HEK293 (cell line): Measurements from ENCODE around the gene MDP1.

Source experiments
- CTCF ChIA-PET: fragments of 350-600 bp; formaldehyde crosslinking; extraction: SDS; loops from one replicate; lab custom pipeline; 2021; ENCODE audit warnings: antibody characterized with exemption; lab: Yijun Ruan, JAX
- POLR2A ChIA-PET: fragments of 300-600 bp; formaldehyde crosslinking; extraction: SDS; loops from one replicate; lab custom pipeline; 2020; ENCODE audit warnings: antibody characterized with exemption, inconsistent platforms; lab: Yijun Ruan, JAX
- H3K27ac ChIP-seq: fragments of 200-500 bp; sonication (Bioruptor generic); 2 replicates; pipeline ENCODE4 v1.5.1; 2014; ENCODE audit warnings: low read depth, low read length, control low read depth, inconsistent platforms; ENCODE audit errors: extremely low read depth
- H3K36me3 ChIP-seq, 2 experiments: fragments of 200-500 bp in 1 of 2; sonication (Bioruptor generic) in 1 of 2; 1 replicate in 1 of 2; 2 replicates in 1 of 2; pipeline ENCODE4 v1.5.1; 2014 to 2017; ENCODE audit warnings: inconsistent platforms in 2 of 2, low read length in 2 of 2; ENCODE audit not compliant: control insufficient read depth in 2 of 2, insufficient read depth in 1 of 2
- H3K4me1 ChIP-seq: fragments of 200-500 bp; sonication (Bioruptor generic); 2 replicates; pipeline ENCODE4 v1.5.1; 2014; ENCODE audit warnings: mild to moderate bottlenecking, low read length, inconsistent platforms; ENCODE audit not compliant: control insufficient read depth, insufficient read depth
- H3K4me3 ChIP-seq: 2 replicates; pipeline ENCODE4 v1.5.1; 2011; ENCODE audit warnings: low read depth, mild to moderate bottlenecking, control low read depth, low read length, moderate library complexity
- H3K9me3 ChIP-seq: fragments of 200-500 bp; sonication (Bioruptor generic); 2 replicates; pipeline ENCODE4 v1.5.1; 2014; ENCODE audit warnings: low read depth, low read length, inconsistent platforms; ENCODE audit not compliant: control insufficient read depth, insufficient read depth
- EGR2 ChIP-seq: fragments of 450-650 bp; formaldehyde crosslinking; IDR thresholded peaks from 2 replicates; pipeline ENCODE4 v1.5.1; 2016; ENCODE audit warnings: low read depth, missing biosample characterization, missing genetic modification characterization
- FEZF1 ChIP-seq: fragments of 450-650 bp; formaldehyde crosslinking; IDR thresholded peaks from 2 replicates; pipeline ENCODE4 v1.5.1; 2016; ENCODE audit warnings: missing biosample characterization, missing genetic modification characterization
- KLF8 ChIP-seq: fragments of 450-650 bp; formaldehyde crosslinking; IDR thresholded peaks from 2 replicates; pipeline ENCODE4 v1.5.1; 2016; ENCODE audit warnings: missing biosample characterization, missing genetic modification characterization
- TRIM28 ChIP-seq: IDR thresholded peaks from 2 replicates; pipeline ENCODE4 v1.6.1; 2011; ENCODE audit warnings: low read length, control low read depth, borderline replicate concordance
- YY1 ChIP-seq: fragments of 450-650 bp; formaldehyde crosslinking; IDR thresholded peaks from 2 replicates; pipeline ENCODE4 v1.5.1; 2018; ENCODE audit warnings: missing biosample characterization, missing genetic modification characterization
- ZNF112 ChIP-seq: fragments of 450-650 bp; formaldehyde crosslinking; IDR thresholded peaks from 2 replicates; pipeline ENCODE4 v1.5.0; 2017; ENCODE audit warnings: missing biosample characterization, missing genetic modification characterization
- ZNF133 ChIP-seq: fragments of 450-650 bp; formaldehyde crosslinking; IDR thresholded peaks from 2 replicates; pipeline ENCODE4 v1.5.1; 2016; ENCODE audit warnings: missing biosample characterization, missing genetic modification characterization
- ZNF169 ChIP-seq: fragments of 450-650 bp; formaldehyde crosslinking; IDR thresholded peaks from 2 replicates; pipeline ENCODE4 v1.5.1; 2016; ENCODE audit warnings: missing biosample characterization, missing genetic modification characterization
- ZNF24 ChIP-seq: fragments of 450-650 bp; formaldehyde crosslinking; IDR thresholded peaks from 2 replicates; pipeline ENCODE4 v1.5.1; 2016; ENCODE audit warnings: missing biosample characterization, missing genetic modification characterization
- ZNF324 ChIP-seq: fragments of 450-650 bp; formaldehyde crosslinking; IDR thresholded peaks from 2 replicates; pipeline ENCODE4 v1.5.1; 2016; ENCODE audit warnings: missing biosample characterization, missing genetic modification characterization
- ZNF473 ChIP-seq: fragments of 450-650 bp; formaldehyde crosslinking; IDR thresholded peaks from 2 replicates; pipeline ENCODE4 v1.5.1; 2017; ENCODE audit warnings: missing biosample characterization, missing genetic modification characterization
- ZNF610 ChIP-seq: fragments of 450-650 bp; formaldehyde crosslinking; IDR thresholded peaks from 2 replicates; pipeline ENCODE4 v1.5.1; 2016; ENCODE audit warnings: missing biosample characterization, missing genetic modification characterization, borderline replicate concordance
- ZNF624 ChIP-seq: fragments of 450-650 bp; formaldehyde crosslinking; IDR thresholded peaks from 2 replicates; pipeline ENCODE4 v1.5.1; 2017; ENCODE audit warnings: missing biosample characterization, missing genetic modification characterization
- TF ChIP-seq, protein P1 (sequence below): fragments of 450-650 bp; formaldehyde crosslinking; IDR thresholded peaks from 2 replicates; pipeline ENCODE4 v1.5.1; 2016; ENCODE audit warnings: missing biosample characterization, missing genetic modification characterization
- TF ChIP-seq, protein P2 (sequence below): fragments of 450-650 bp; formaldehyde crosslinking; IDR thresholded peaks from 2 replicates; pipeline ENCODE4 v1.5.1; 2017; ENCODE audit warnings: missing biosample characterization, missing genetic modification characterization
- TF ChIP-seq, protein P3 (sequence below): fragments of 450-650 bp; formaldehyde crosslinking; IDR thresholded peaks from 2 replicates; pipeline ENCODE4 v1.5.1; 2016; ENCODE audit warnings: missing biosample characterization, missing genetic modification characterization, low read depth

Gene MDP1

GRCh38 chr14:24167469-24168114 lies 48.3 kb downstream of the MDP1 start:
- Histone ChIP-seq H3K4me3 (no peak overlapping the region), H3K9me3 (no peaks in the 10 kb centered on the region), H3K36me3 (peaks cover 0 to 46% of the 10 kb centered on the region in 2 experiments)
- TF ChIP-seq ZNF624 (tag by site-specific recombination) = no peak
- no peak for TF ChIP-seq ZNF112 (tag by site-specific recombination)
- TF ChIP-seq ZNF610 (tag by site-specific recombination) = no peak
- no peak for TF ChIP-seq ZNF324
- TF ChIP-seq ZNF24 (tag by site-specific recombination) = peak; percentile 35; the same call in 1 of the 2 replicates
- TF ChIP-seq, protein P1, sequence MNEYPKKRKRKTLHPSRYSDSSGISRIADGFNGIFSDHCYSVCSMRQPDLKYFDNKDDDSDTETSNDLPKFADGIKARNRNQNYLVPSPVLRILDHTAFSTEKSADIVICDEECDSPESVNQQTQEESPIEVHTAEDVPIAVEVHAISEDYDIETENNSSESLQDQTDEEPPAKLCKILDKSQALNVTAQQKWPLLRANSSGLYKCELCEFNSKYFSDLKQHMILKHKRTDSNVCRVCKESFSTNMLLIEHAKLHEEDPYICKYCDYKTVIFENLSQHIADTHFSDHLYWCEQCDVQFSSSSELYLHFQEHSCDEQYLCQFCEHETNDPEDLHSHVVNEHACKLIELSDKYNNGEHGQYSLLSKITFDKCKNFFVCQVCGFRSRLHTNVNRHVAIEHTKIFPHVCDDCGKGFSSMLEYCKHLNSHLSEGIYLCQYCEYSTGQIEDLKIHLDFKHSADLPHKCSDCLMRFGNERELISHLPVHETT (tag by site-specific recombination) = no peak
- TF ChIP-seq YY1 = no peak
- TF ChIP-seq, all 188 proteins: peak for 1
- Histone ChIP-seq H3K27ac (no peak overlapping the region), H3K4me1 (no peaks in the 10 kb centered on the region)
- ChIA-PET CTCF (interaction anchor here (0.6 kb wide), 1 partner anchor 86 kb away, joined by 3 read pairs; no protein-coding TSS in a partner anchor), POLR2A (no interaction called here)

- Histone ChIP-seq H3K4me3 (no peak overlapping the region), H3K9me3 (no peaks in the 10 kb centered on the region), H3K27ac (no peak overlapping the region), H3K4me1 (peaks cover 5% of the 10 kb centered on the region), H3K36me3 (peaks cover 3 to 50% of the 10 kb centered on the region in 2 experiments)
- ChIA-PET CTCF (no interaction called here), POLR2A (interaction anchor here (1.6 kb wide), 1 partner anchor 30 kb away, joined by 4 read pairs; the partner anchor contains the start of gene PSME1)
- TF ChIP-seq, protein P2, sequence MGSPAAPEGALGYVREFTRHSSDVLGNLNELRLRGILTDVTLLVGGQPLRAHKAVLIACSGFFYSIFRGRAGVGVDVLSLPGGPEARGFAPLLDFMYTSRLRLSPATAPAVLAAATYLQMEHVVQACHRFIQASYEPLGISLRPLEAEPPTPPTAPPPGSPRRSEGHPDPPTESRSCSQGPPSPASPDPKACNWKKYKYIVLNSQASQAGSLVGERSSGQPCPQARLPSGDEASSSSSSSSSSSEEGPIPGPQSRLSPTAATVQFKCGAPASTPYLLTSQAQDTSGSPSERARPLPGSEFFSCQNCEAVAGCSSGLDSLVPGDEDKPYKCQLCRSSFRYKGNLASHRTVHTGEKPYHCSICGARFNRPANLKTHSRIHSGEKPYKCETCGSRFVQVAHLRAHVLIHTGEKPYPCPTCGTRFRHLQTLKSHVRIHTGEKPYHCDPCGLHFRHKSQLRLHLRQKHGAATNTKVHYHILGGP (tag by site-specific recombination) = no peak
- no peak for TF ChIP-seq FEZF1 (tag by site-specific recombination)
- TF ChIP-seq, protein P3, sequence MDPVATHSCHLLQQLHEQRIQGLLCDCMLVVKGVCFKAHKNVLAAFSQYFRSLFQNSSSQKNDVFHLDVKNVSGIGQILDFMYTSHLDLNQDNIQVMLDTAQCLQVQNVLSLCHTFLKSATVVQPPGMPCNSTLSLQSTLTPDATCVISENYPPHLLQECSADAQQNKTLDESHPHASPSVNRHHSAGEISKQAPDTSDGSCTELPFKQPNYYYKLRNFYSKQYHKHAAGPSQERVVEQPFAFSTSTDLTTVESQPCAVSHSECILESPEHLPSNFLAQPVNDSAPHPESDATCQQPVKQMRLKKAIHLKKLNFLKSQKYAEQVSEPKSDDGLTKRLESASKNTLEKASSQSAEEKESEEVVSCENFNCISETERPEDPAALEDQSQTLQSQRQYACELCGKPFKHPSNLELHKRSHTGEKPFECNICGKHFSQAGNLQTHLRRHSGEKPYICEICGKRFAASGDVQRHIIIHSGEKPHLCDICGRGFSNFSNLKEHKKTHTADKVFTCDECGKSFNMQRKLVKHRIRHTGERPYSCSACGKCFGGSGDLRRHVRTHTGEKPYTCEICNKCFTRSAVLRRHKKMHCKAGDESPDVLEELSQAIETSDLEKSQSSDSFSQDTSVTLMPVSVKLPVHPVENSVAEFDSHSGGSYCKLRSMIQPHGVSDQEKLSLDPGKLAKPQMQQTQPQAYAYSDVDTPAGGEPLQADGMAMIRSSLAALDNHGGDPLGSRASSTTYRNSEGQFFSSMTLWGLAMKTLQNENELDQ (tag by site-specific recombination) = no peak
- no peak for TF ChIP-seq ZNF133 (tag by site-specific recombination)
- no peak for TF ChIP-seq ZNF473 (tag by site-specific recombination)
- no peak for TF ChIP-seq KLF8
- no peak for TF ChIP-seq EGR2
- no peak for TF ChIP-seq TRIM28
Measured at GRCh38 chr14:24165785-24166184, 50.1 kb downstream of the MDP1 start.

GRCh38 chr14:24164518-24164991 lies 51.3 kb downstream of the MDP1 start:
- peaks cover 3 to 62% of the 10 kb centered on the region in 2 experiments for H3K36me3 ChIP-seq
- TF ChIP-seq ZNF169 = no peak
- TF ChIP-seq, all 188 proteins: peak for 0
- Histone ChIP-seq H3K9me3 (no peaks in the 10 kb centered on the region), H3K4me3 (no peak overlapping the region), H3K4me1 (peaks cover 5% of the 10 kb centered on the region), H3K27ac (no peak overlapping the region)
- POLR2A ChIA-PET = interaction anchor here (1.6 to 1.7 kb wide), 2 partner anchors 18 to 29 kb away, joined by 4 to 5 read pairs; partner anchors contain the start of genes PSME1, PSME2 and RNF31
- CTCF ChIA-PET = interaction anchor here (0.9 kb wide), 1 partner anchor 143 kb away, joined by 3 read pairs; the partner anchor contains the start of gene CIDEB
